Fibroblast of skin of left quadriceps (primary cell): ENCODE data around the gene NDRG3.
A peak's percentile ranks its signal among the peaks of the same experiment; 100 is the strongest.

ENCODE experiments used
- DNase-seq, 2 experiments: peaks; one replicate each; pipeline ENCODE4 v3.0.0-alpha.2; 2013; ENCODE audit warnings: low read depth in 2 of 2

The NDRG3 gene

DNA sequence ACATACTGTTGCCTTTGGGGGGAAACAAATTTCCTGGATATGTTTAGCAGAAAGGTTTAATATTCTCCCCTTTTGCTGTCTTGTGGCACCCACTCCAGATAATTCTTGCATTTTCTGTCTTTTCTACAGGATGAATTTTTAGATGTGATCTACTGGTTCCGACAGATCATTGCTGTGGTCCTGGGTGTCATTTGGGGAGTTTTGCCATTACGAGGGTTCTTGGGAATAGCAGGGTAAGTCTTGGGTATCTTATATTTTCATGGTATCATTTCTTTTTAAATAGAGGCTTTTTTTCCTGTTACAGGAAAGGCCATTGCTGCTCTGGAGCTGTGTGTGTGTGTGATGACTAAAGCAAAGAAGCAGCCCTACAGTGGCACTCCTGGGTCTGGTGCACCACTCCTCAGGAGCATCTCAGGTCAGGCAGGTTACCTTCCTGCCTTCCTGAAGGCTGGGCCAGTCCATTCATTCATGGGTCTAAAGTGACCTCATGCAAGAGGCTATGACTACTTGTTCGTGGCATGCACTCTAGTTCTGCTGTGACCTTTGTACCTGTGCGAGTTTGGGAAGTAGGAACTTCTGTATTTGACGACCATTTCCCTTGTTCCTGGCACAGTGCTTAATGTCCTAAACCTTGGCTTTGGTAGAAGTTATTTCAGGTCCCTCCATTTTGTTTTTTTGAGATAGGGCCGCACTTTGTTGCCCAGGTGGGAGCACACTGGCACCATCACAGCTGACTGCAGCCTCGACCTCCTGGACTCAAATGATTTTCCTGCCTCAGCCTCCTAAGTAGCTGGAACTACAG lies 138.1 kb downstream of the NDRG3 start:
- DNase-seq, result no peak

DNA sequence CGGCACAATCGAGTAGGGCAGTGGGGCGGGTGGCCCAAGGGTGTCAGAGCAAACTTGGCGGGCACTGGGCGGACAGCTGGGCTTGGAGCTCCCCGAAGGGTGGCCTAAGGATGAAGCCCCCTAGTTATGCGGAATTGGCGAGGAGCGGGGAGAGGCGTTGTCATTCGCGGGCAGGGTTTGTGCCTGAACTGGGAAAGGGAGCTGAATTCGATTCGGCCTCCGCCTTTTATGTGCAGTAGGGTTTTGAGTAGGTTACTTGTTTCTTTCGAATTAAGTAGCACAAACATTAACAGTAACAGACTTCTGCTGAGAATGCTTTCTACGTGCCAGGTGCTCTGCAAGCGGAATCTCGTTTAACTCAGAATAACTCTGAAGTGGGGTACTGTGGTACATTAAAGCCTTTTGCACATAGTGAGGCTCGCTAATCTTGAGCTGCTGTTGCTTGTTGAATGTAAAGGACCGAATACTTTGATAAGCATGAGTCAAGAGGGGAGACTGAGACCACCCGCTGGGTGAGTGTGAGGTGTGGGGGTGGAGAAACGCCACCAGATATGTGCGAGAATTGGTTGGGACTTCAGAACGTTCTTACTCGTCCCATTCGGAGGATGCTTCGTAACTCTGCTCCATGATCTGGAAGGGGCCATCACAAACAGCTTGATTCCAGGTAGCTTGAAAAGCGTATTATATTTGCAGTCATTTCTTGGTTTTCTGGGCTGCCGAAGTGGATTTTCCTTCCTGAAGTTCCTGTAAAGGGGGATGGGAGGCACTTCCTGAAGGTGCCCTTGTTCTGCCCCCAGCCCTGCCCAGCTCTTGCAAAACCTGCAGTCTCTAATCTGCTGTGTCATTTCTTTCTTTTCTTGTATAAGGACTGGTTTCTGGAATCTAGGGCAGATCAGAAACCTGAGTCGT lies 139.5 kb downstream of the NDRG3 start:
- no peak for DNase-seq

DNA sequence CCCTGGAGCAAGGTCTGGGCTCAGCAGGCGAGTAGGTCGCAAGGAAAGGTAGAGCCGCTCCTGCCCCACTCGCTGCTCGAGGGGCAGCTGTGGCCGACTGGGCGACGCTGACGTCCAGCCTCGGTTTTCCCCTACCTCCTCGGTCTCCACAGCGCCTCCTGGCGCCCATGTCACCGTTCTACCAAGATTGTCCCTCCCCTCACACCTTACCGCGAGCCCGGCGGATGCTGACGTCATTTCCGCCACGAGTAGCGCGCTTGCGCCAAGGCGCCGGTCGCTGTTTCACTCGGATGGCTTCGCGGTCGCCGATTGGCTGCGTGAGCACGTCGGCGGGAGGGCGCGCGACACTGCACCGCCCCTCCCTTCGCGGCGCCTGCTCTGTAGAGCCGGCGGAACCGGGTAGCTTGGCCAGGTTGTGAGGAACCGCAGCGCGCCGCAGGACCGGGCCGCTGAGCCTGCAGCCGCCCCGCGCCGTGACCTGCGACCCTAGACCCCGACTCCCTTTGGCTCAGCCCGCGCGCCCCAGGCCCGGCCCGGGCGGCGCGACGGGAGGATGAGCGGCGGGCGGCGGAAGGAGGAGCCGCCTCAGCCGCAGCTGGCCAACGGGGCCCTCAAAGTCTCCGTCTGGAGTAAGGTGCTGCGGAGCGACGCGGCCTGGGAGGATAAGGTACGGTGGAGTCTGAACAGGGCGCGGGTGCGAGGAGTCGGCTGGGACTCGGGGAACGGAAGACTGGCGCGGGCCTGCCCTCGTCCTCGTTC lies 140.3 kb downstream of the NDRG3 start, which contains the start of gene RAB5IF:
Gene RAB5IF, plus strand, starts transcription at position 381 of the 759 bp plus-strand sequence. Its CDS starts 173 bp downstream, at position 554.
- DNase-seq, result peak; percentile 94 to 96

DNA sequence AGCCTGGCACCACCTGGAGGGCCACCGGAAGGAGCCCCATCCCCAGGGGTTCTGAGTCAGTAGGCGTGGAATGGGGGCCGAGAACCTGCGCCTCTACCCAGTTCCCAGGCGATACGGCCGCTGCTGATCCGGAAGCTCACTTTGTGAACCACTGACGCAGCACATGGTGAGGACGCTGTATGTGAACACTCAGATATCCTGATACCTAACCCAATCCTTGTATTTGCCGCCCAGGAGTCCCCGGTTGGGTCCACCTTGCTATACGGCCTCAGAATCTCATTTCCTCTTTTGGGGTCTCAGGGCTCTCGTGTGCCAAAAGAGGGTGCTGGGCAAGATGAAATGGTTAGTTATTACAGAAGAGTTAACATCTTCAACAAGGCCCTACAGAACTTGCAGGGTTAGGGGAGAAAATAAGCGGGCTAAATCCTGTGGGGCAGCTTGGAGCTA lies 140.9 kb downstream of the NDRG3 start:
- no peak for DNase-seq
